ENCODE results near the gene DNAH14.

DNAH14 gene

GRCh38 chr1:225119307-225119706, 189.8 kb downstream of the DNAH14 start:
- no peaks in the 10 kb centered on the region; the same call in 1 of the 2 replicates for H3K36me3 ChIP-seq (replicated peaks; ENCODE audit: insufficient read depth, low read length)
- H3K9me2 ChIP-seq (replicated peaks; ENCODE audit: insufficient read depth, low read length), result peaks cover 5% of the 10 kb centered on the region; the same call in 1 of the 2 replicates
- no peak overlapping the region for H3K4me2 ChIP-seq (ENCODE audit: low read depth, low read length)
- H3K9ac ChIP-seq (ENCODE audit: low read length), result no peak overlapping the region
- TF ChIP-seq EZH2phosphoT487 (IDR thresholded peaks at IDR 0.05; ENCODE audit: low read length), result no peak
- no peak for TF ChIP-seq EZH2 (optimal IDR thresholded peaks at IDR 0.05; ENCODE audit: low read depth, low read length)
- no peak for TF ChIP-seq CTCF (IDR thresholded peaks at IDR 0.05; ENCODE audit: low read length)
- no peak overlapping the region for H3K27ac ChIP-seq (ENCODE audit: low read length)
- H3K79me2 ChIP-seq (ENCODE audit: low read length), result no peaks in the 10 kb centered on the region
- H3K4me1 ChIP-seq (ENCODE audit: low read length), result no peaks in the 10 kb centered on the region
- H3K9me3 ChIP-seq (replicated peaks; ENCODE audit: insufficient read depth, low read length), result no peaks in the 10 kb centered on the region
- no peak overlapping the region for H2AFZ ChIP-seq (ENCODE audit: low read length)
- H3F3A ChIP-seq (ENCODE audit: insufficient read depth, low read length), result no peaks in the 10 kb centered on the region
- no peak for DNase-seq
- no peak overlapping the region for H3K4me3 ChIP-seq (ENCODE audit: low read length)
- H3K27me3 ChIP-seq (replicated peaks; ENCODE audit: insufficient read depth, low read length), result no peaks in the 10 kb centered on the region
- no peaks in the 10 kb centered on the region for H4K20me1 ChIP-seq (ENCODE audit: insufficient read depth, low read length)

- H2AFZ ChIP-seq (ENCODE audit: low read length), result no peak overlapping the region
- no peaks in the 10 kb centered on the region for H4K20me1 ChIP-seq (ENCODE audit: insufficient read depth, low read length)
- H3K36me3 ChIP-seq (replicated peaks; ENCODE audit: insufficient read depth, low read length), result no peaks in the 10 kb centered on the region; the same call in 1 of the 2 replicates
- peaks cover 5% of the 10 kb centered on the region; the same call in 1 of the 2 replicates for H3K9me2 ChIP-seq (replicated peaks; ENCODE audit: insufficient read depth, low read length)
- no peaks in the 10 kb centered on the region for H3F3A ChIP-seq (ENCODE audit: insufficient read depth, low read length)
- H3K4me2 ChIP-seq (ENCODE audit: low read depth, low read length), result no peak overlapping the region
- no peak for DNase-seq
- H3K9me3 ChIP-seq (replicated peaks; ENCODE audit: insufficient read depth, low read length), result no peaks in the 10 kb centered on the region
- H3K27me3 ChIP-seq (replicated peaks; ENCODE audit: insufficient read depth, low read length), result no peaks in the 10 kb centered on the region
- H3K4me3 ChIP-seq (ENCODE audit: low read length), result no peak overlapping the region
- no peak for TF ChIP-seq CTCF (IDR thresholded peaks at IDR 0.05; ENCODE audit: low read length)
- no peak for TF ChIP-seq EZH2 (optimal IDR thresholded peaks at IDR 0.05; ENCODE audit: low read depth, low read length)
- no peak for TF ChIP-seq EZH2phosphoT487 (IDR thresholded peaks at IDR 0.05; ENCODE audit: low read length)
- no peaks in the 10 kb centered on the region for H3K4me1 ChIP-seq (ENCODE audit: low read length)
- no peaks in the 10 kb centered on the region for H3K79me2 ChIP-seq (ENCODE audit: low read length)
- H3K9ac ChIP-seq (ENCODE audit: low read length), result no peak overlapping the region
- H3K27ac ChIP-seq (ENCODE audit: low read length), result no peak overlapping the region
Measured at GRCh38 chr1:225121095-225121494, 191.6 kb downstream of the DNAH14 start.

- Histone ChIP-seq H3K36me3 (replicated peaks; ENCODE audit: insufficient read depth, low read length) (no peaks in the 10 kb centered on the region), H3K9ac (ENCODE audit: low read length) (no peak overlapping the region), H3F3A (ENCODE audit: insufficient read depth, low read length) (no peaks in the 10 kb centered on the region), H3K9me3 (replicated peaks; ENCODE audit: insufficient read depth, low read length) (no peaks in the 10 kb centered on the region), H3K4me3 (ENCODE audit: low read length) (no peak overlapping the region), H4K20me1 (ENCODE audit: insufficient read depth, low read length) (no peaks in the 10 kb centered on the region), H3K4me1 (ENCODE audit: low read length) (no peaks in the 10 kb centered on the region), H3K79me2 (ENCODE audit: low read length) (no peaks in the 10 kb centered on the region), H3K4me2 (ENCODE audit: low read depth, low read length) (no peak overlapping the region), H3K27ac (ENCODE audit: low read length) (no peak overlapping the region), H3K9me2 (replicated peaks; ENCODE audit: insufficient read depth, low read length) (0 out of 2 replicates have a peak, but pooled peaks cover 3% of the 10 kb centered on the region), H3K27me3 (replicated peaks; ENCODE audit: insufficient read depth, low read length) (no peaks in the 10 kb centered on the region), H2AFZ (ENCODE audit: low read length) (no peak overlapping the region)
- no peak for TF ChIP-seq CTCF (IDR thresholded peaks at IDR 0.05; ENCODE audit: low read length)
- TF ChIP-seq EZH2phosphoT487 (IDR thresholded peaks at IDR 0.05; ENCODE audit: low read length), result no peak
- TF ChIP-seq EZH2 (optimal IDR thresholded peaks at IDR 0.05; ENCODE audit: low read depth, low read length), result no peak
- no peak for DNase-seq
Measured at GRCh38 chr1:225131869-225132268, 202.4 kb downstream of the DNAH14 start.

Measured in MM.1S (cell line).